Thoracic aorta (tissue), 2 donors: Measurements from ENCODE around the gene EIF1AX. TPM values are rescaled to one million over a fixed set of nuclear protein-coding genes. Genes with fewer than 3 reads are reported as not detected.

ENCODE experiments used
- ATAC-seq: fragments of 150-250 bp; one replicate; pipeline ENCODE4 v1.8.0; 2017; ENCODE audit warnings: low read depth; ENCODE audit not compliant: insufficient number of reproducible peaks, low FRiP score
- DNase-seq: peaks from one replicate; pipeline ENCODE4 v3.0.0-alpha.2; 2020; ENCODE audit warnings: low spot score
- H3K27ac ChIP-seq, 2 donors: fragments of 200-600 bp; sonication (generic); 1 replicate in 1 of 2; 2 replicates in 1 of 2; pipeline ENCODE4 v1.5.1; 2016; ENCODE audit warnings: mild to moderate bottlenecking in 2 of 2, moderate library complexity in 2 of 2
- H3K27me3 ChIP-seq: fragments of 200-600 bp; sonication (generic); replicated peaks from 2 replicates; pipeline ENCODE4 v1.6.0; 2016; ENCODE audit warnings: mild to moderate bottlenecking; ENCODE audit not compliant: insufficient read depth
- H3K36me3 ChIP-seq: fragments of 200-600 bp; sonication (generic); one replicate; pipeline ENCODE4 v1.5.1; 2016
- H3K4me1 ChIP-seq, 2 donors: fragments of 200-600 bp; sonication (generic); 1 replicate in 1 of 2; 2 replicates in 1 of 2; pipeline versions ENCODE4 v1.5.1 to v1.6.0; 2016; ENCODE audit warnings: low read depth in 2 of 2, mild to moderate bottlenecking in 1 of 2; ENCODE audit not compliant: control insufficient read depth in 1 of 2
- H3K4me3 ChIP-seq: fragments of 200-600 bp; sonication (generic); 2 replicates; pipeline ENCODE4 v1.5.1; 2016; ENCODE audit warnings: mild to moderate bottlenecking
- H3K9me3 ChIP-seq: fragments of 200-600 bp; sonication (generic); 2 replicates; pipeline ENCODE4 v1.5.1; 2016
- total RNA-seq, 2 donors: library from RNA; depleted of rRNA; stranded (reverse); fragments of >200 nt; gene quantifications; one replicate each; pipeline versions ENCODE4 v1.1.0 to v1.2.3, GENCODE V29; 2016
- TF ChIP-seq, protein P1 (sequence below): fragments of 200-600 bp; sonication (generic); IDR thresholded peaks from one replicate; pipeline ENCODE4 v1.5.1; 2019; ENCODE audit warnings: antibody characterized with exemption

Gene EIF1AX
- total RNA-seq, 2 donors from 2014 or later, result 18.8 to 45.4 TPM

DNA sequence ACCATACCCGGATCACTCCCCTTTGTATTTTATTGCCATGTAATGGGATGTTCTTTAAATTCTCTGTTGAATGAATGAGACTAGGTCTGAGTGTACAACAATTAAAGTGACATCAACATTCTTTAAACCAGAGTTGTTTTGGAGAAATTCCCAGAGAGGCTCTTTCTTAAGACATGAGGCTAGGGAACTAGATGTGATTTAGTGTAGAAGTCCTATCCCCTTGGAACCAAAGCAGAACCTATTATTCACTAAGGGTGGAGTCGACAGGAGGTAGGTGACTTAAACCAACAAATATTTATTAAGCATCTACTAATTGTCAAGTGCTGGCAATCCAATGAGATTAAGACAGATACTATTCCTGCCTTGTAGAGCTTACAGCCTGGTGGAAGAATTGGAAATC lies 1.7 kb downstream of the EIF1AX start:
- ATAC-seq (no peak), DNase-seq (no peak)
- Histone ChIP-seq H3K4me3 (peak overlapping the region; percentile 82), H3K27me3 (no peaks in the 10 kb centered on the region), H3K4me1 (peaks cover 0 to 18% of the 10 kb centered on the region in 2 donors), H3K9me3 (no peaks in the 10 kb centered on the region), H3K36me3 (peaks cover 3% of the 10 kb centered on the region), H3K27ac (no peak overlapping the region)
- TF ChIP-seq, protein P1, sequence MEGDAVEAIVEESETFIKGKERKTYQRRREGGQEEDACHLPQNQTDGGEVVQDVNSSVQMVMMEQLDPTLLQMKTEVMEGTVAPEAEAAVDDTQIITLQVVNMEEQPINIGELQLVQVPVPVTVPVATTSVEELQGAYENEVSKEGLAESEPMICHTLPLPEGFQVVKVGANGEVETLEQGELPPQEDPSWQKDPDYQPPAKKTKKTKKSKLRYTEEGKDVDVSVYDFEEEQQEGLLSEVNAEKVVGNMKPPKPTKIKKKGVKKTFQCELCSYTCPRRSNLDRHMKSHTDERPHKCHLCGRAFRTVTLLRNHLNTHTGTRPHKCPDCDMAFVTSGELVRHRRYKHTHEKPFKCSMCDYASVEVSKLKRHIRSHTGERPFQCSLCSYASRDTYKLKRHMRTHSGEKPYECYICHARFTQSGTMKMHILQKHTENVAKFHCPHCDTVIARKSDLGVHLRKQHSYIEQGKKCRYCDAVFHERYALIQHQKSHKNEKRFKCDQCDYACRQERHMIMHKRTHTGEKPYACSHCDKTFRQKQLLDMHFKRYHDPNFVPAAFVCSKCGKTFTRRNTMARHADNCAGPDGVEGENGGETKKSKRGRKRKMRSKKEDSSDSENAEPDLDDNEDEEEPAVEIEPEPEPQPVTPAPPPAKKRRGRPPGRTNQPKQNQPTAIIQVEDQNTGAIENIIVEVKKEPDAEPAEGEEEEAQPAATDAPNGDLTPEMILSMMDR, result no peak

DNA sequence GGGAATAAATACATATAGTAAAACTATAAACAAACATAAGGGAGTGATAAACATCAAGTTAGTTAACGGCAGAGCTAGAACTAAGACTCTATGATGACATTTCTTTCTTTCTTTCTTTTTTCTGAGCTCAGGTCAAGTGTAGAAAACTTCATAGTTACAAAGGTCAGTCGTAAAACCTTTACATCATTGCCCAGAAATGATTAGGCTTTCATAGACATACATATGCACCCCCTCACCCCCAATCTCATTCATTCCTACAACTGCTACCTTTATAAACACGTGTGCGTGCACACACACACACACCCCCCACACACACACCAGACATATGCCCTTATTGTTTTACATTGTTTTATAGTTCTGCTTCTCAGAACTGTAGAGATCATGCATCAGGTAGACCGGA lies 5.7 kb downstream of the EIF1AX start:
- no peak for DNase-seq
- no peaks in the 10 kb centered on the region for H3K27me3 ChIP-seq
- peaks cover 3% of the 10 kb centered on the region for H3K36me3 ChIP-seq
- no peak overlapping the region for H3K4me3 ChIP-seq
- no peaks in the 10 kb centered on the region for H3K9me3 ChIP-seq
- no peak overlapping the region for H3K27ac ChIP-seq
- H3K4me1 ChIP-seq, result peaks cover 0 to 18% of the 10 kb centered on the region in 2 donors
- ATAC-seq, result no peak
- TF ChIP-seq, protein P1, result no peak

DNA sequence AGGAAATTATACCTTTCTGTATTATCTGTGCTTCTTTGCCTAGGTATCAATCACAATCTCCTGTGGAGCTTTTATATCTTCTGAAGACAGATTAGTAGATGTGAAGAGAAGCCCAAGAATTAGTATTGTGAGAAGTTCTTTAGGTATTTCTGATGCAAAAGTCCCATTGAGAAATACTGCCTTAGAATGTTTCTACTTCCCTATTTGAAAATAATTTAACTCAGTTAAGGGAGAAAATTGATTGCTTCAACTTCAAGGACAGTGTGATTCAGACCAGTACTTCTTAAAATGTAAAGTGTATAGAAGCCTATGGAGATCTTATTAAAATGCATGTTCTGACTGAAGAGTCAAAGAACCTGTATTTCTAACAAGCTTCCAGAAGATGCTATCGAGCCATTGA lies 9.0 kb downstream of the EIF1AX start:
- Histone ChIP-seq H3K27me3 (no peaks in the 10 kb centered on the region), H3K27ac (no peak overlapping the region), H3K9me3 (no peaks in the 10 kb centered on the region), H3K4me1 (no peaks in the 10 kb centered on the region), H3K36me3 (peaks cover 3% of the 10 kb centered on the region), H3K4me3 (no peak overlapping the region)
- no peak for DNase-seq
- TF ChIP-seq, protein P1, result no peak
- no peak for ATAC-seq

DNA sequence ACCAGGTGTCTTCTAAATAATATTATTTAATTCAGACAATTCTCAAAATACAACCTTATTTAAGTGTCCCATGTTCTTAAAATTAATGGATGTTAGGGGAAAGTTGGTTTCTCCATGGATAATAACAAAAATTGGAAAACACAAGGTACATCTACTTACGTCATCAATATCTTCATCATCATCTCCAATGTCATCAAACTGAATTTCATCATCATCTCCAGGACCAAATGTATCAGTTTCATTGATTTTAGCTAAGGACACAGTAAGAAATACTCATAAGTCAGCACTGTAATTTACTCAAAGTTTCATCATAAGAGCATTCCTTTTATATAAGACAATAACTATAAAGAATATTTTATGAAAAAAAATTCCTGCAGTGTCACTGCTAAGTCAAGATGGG lies 11.3 kb downstream of the EIF1AX start:
- no peak for DNase-seq
- Histone ChIP-seq H3K36me3 (no peaks in the 10 kb centered on the region), H3K4me3 (no peak overlapping the region), H3K4me1 (no peaks in the 10 kb centered on the region), H3K9me3 (no peaks in the 10 kb centered on the region), H3K27ac (no peak overlapping the region), H3K27me3 (no peaks in the 10 kb centered on the region)
- ATAC-seq, result no peak
- TF ChIP-seq, protein P1, result no peak

DNA sequence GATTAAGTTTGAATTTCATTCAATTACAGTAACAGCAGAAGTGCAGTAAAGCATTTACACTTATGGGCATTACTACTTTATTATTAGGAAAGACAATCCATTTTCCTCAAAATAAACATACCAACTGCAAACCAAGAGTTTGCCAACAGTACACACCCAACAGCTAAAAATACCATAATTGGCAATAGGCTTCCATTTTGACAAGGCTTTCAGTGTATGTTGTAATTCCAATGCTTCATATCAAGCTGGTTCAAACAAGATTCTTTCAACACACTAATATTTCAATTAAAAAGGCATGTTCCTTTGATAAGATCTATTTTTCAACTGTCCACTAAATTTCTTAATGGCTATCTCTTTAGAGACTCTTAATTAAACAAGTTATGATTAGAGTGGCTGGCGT lies 12.1 kb downstream of the EIF1AX start:
- TF ChIP-seq, protein P1, result no peak
- Histone ChIP-seq H3K27ac (no peak overlapping the region), H3K4me3 (no peak overlapping the region), H3K4me1 (no peaks in the 10 kb centered on the region), H3K36me3 (no peaks in the 10 kb centered on the region), H3K27me3 (no peaks in the 10 kb centered on the region), H3K9me3 (no peaks in the 10 kb centered on the region)
- DNase-seq (no peak), ATAC-seq (no peak)
